Measurements from ENCODE around the gene WDFY4. TPM values are rescaled to one million over a fixed set of nuclear protein-coding genes. Genes with fewer than 3 reads are reported as not detected.
A peak's percentile ranks its signal among the peaks of the same experiment; 100 is the strongest.

WDFY4 gene
- total RNA-seq, 1 donor from 2014 or later = 10.1 TPM

- DNase-seq (ENCODE audit: low spot score) = no peak
These were observed 283.4 kb downstream of the WDFY4 start for GRCh38 chr10:48968036-48968435.

GRCh38 chr10:48970046-48970445, 285.4 kb downstream of the WDFY4 start:
- no peak for DNase-seq (ENCODE audit: low spot score)

- no peak for DNase-seq (ENCODE audit: low spot score)
These were observed 286.0 kb downstream of the WDFY4 start for GRCh38 chr10:48970654-48971053.

- no peak for DNase-seq (ENCODE audit: low spot score)
These were observed 288.4 kb downstream of the WDFY4 start for GRCh38 chr10:48973065-48973464.

GRCh38 chr10:48974510-48975156, 290.0 kb downstream of the WDFY4 start:
- DNase-seq (ENCODE audit: low spot score) = no peak

GRCh38 chr10:48976196-48976595, 291.5 kb downstream of the WDFY4 start:
- no peak for DNase-seq (ENCODE audit: low spot score)

GRCh38 chr10:48978318-48978717, 293.6 kb downstream of the WDFY4 start:
- DNase-seq (ENCODE audit: low spot score) = no peak

- no peak for DNase-seq (ENCODE audit: low spot score)
These were observed 296.7 kb downstream of the WDFY4 start for GRCh38 chr10:48981310-48981907.

- no peak for DNase-seq (ENCODE audit: low spot score)
These were observed 297.9 kb downstream of the WDFY4 start for GRCh38 chr10:48982584-48982983.

- DNase-seq (ENCODE audit: low spot score) = peak; percentile 22
These were observed 299.1 kb downstream of the WDFY4 start for GRCh38 chr10:48983648-48984351.

- DNase-seq (ENCODE audit: low spot score) = peak; percentile 78
These were observed 301.0 kb downstream of the WDFY4 start for GRCh38 chr10:48985621-48986158.

- no peak for DNase-seq (ENCODE audit: low spot score)
These were observed 305.6 kb downstream of the WDFY4 start for GRCh38 chr10:48990226-48990625.

- DNase-seq (ENCODE audit: low spot score) = no peak
These were observed 309.0 kb downstream of the WDFY4 start for GRCh38 chr10:48993627-48994026.

- no peak for DNase-seq (ENCODE audit: low spot score)
These were observed 311.7 kb downstream of the WDFY4 start for GRCh38 chr10:48996329-48996728.

- DNase-seq (ENCODE audit: low spot score) = no peak
These were observed 314.7 kb downstream of the WDFY4 start for GRCh38 chr10:48999346-48999745.

- no peak for DNase-seq (ENCODE audit: low spot score)
These were observed 316.0 kb downstream of the WDFY4 start for GRCh38 chr10:49000437-49001398.

- DNase-seq (ENCODE audit: low spot score) = no peak
These were observed 316.7 kb downstream of the WDFY4 start for GRCh38 chr10:49001402-49001801.

- no peak for DNase-seq (ENCODE audit: low spot score)
These were observed 317.4 kb downstream of the WDFY4 start for GRCh38 chr10:49001870-49002672.

GRCh38 chr10:49005270-49005669, 320.6 kb downstream of the WDFY4 start:
- DNase-seq (ENCODE audit: low spot score) = no peak

GRCh38 chr10:49007129-49007528, 322.5 kb downstream of the WDFY4 start:
- DNase-seq (ENCODE audit: low spot score) = no peak

All from mesenteric fat pad (tissue), 1 donor.